Sigmoid colon (tissue), 7 donors: ENCODE results near the gene SNRPD1. TPM values are rescaled to one million over a fixed set of nuclear protein-coding genes. Genes with fewer than 3 reads are reported as not detected.
"Not testable (repeated sequence)": the region's sequence is repeated elsewhere in the genome, so short reads cannot be mapped to it uniquely, and the experiment has no call there.

Experiments
- DNase-seq: peaks from one replicate; pipeline ENCODE4 v3.0.0-alpha.2; 2019
- H3K27ac ChIP-seq, 4 donors: fragments of 200-600 bp; sonication (generic); one replicate each; pipeline ENCODE4 v1.5.1; 2016 to 2019; ENCODE audit warnings: mild to moderate bottlenecking in 1 of 4
- H3K27me3 ChIP-seq, 3 donors: fragments of 200-600 bp; sonication (generic); one replicate each; pipeline ENCODE4 v1.5.1; 2019; ENCODE audit warnings: mild to moderate bottlenecking in 1 of 3
- H3K36me3 ChIP-seq, 4 donors: fragments of 200-600 bp; sonication (generic); one replicate each; pipeline ENCODE4 v1.5.1; 2016 to 2019
- H3K4me1 ChIP-seq, 4 donors: fragments of 200-600 bp; sonication (generic); one replicate each; pipeline ENCODE4 v1.5.1; 2017 to 2019
- H3K4me3 ChIP-seq, 4 donors: fragments of 200-600 bp; sonication (generic); one replicate each; pipeline ENCODE4 v1.5.1; 2017 to 2019; ENCODE audit warnings: mild to moderate bottlenecking in 2 of 4, moderate library complexity in 1 of 4
- H3K9me3 ChIP-seq, 4 donors: fragments of 200-600 bp in 3 of 4; sonication (generic) in 3 of 4; one replicate each; pipeline versions ENCODE4 v1.5.1 to v1.6.1; 2013 to 2019
- CTCF ChIP-seq, 4 experiments: fragments of 450-650 bp in 3 of 4; fragments of 200-600 bp in 1 of 4; IDR thresholded peaks; one replicate each; pipeline ENCODE4 v1.5.1; 2016 to 2019; ENCODE audit warnings: antibody characterized with exemption in 4 of 4, mild to moderate bottlenecking in 3 of 4, moderate library complexity in 2 of 4
- EP300 ChIP-seq, 4 donors: sonication (generic); formaldehyde crosslinking; IDR thresholded peaks; one replicate each; pipeline ENCODE4 v1.6.1; 2017; ENCODE audit warnings: antibody characterized with exemption in 4 of 4
- POLR2A ChIP-seq, 2 donors: fragments of 450-650 bp; IDR thresholded peaks; one replicate each; pipeline ENCODE4 v1.6.1; 2016; ENCODE audit warnings: antibody characterized with exemption in 2 of 2, mild to moderate bottlenecking in 2 of 2, moderate library complexity in 2 of 2
- POLR2AphosphoS5 ChIP-seq, 4 donors: sonication (generic); formaldehyde crosslinking; IDR thresholded peaks; one replicate each; pipeline ENCODE4 v1.6.1; 2017; ENCODE audit warnings: antibody characterized with exemption in 4 of 4
- WGBS, 2 donors: extraction: QIAGEN DNeasy Blood & Tissue Kit; methylation state at CpG; one replicate each; pipeline ENCODE4 v1.1.7; 2013; 5-methylcytosine and 5-hydroxymethylcytosine counted together
- intact Hi-C: fragments of 100-400 bp; cut with DNase I; formaldehyde crosslinking; loops from one replicate; pipeline ENCODE4 v1.15.1; 2023
- polyA plus RNA-seq, 3 donors: library from polyadenylated mRNA; stranded (reverse); fragments of 200-250 nt; gene quantifications; one replicate each; pipeline ENCODE4 v1.2.3, GENCODE V29; 2013
- total RNA-seq, 4 donors: library from RNA; depleted of rRNA; stranded (reverse); fragments of >200 nt; gene quantifications; one replicate each; pipeline ENCODE4 v1.1.0, GENCODE V29; 2016
- donor health status: healthy with polysubstance abuse.
- donor health status: Bipolar disorder and iron deficiency.
- donor health status: healthy.

SNRPD1 gene
- total and polyA plus RNA-seq, 7 donors = 5.2 to 34.1 (median 10.3) TPM

GRCh38 chr18:21600526-21601410 lies 11.3 kb upstream of the SNRPD1 start, which contains the start of gene ESCO1:
TSS of gene ESCO1 (minus strand) at chr18:21600704. CDS start at chr18:21574843, 25,861 bp downstream.
- WGBS, 2 donors = 6 to 9% methylated on average over 74 of the region's 74 CpGs
- Histone ChIP-seq H3K4me3 (peak within 1 kb of the TSS; percentile 71 to 97 (median 78)), H3K27me3 (no peaks in the 10 kb centered on the region), H3K4me1 (peaks cover 0 to 23% (median 14%) of the 10 kb centered on the region in 4 donors), H3K9me3 (no peaks in the 10 kb centered on the region), H3K27ac (peak within 1 kb of the TSS; percentile 91 to 97 (median 94)), H3K36me3 (no peaks in the 10 kb centered on the region)
- DNase-seq = peak; percentile 99
- intact Hi-C loops = loop anchor here (1.0 to 10.0 kb wide), 5 partner anchors 12 to 486 kb away; partner anchors contain the start of genes ABHD3, MIB1, ROCK1 and SNRPD1
- TF ChIP-seq POLR2A (IDR thresholded peaks at IDR 0.05) (peak; percentile 78 to 83), EP300 (IDR thresholded peaks at IDR 0.05) (peak in 2 of 4 donors; percentile 54 to 65), POLR2AphosphoS5 (IDR thresholded peaks at IDR 0.05) (peak; percentile 93 to 98 (median 96)), CTCF (IDR thresholded peaks at IDR 0.05) (peak; percentile 96 to 98 (median 97))

- TF ChIP-seq CTCF (IDR thresholded peaks at IDR 0.05) = no peak
- no peak for TF ChIP-seq POLR2A (IDR thresholded peaks at IDR 0.05)
- no peak for TF ChIP-seq EP300 (IDR thresholded peaks at IDR 0.05)
- TF ChIP-seq POLR2AphosphoS5 (IDR thresholded peaks at IDR 0.05) = no peak
- Histone ChIP-seq H3K9me3 (no peaks in the 10 kb centered on the region), H3K4me1 (peaks cover 0 to 23% (median 14%) of the 10 kb centered on the region in 4 donors), H3K27ac (no peak overlapping the region), H3K36me3 (no peaks in the 10 kb centered on the region), H3K27me3 (no peaks in the 10 kb centered on the region), H3K4me3 (no peak overlapping the region)
- intact Hi-C loops = loop anchor here (10.0 kb wide), 1 partner anchor 487 kb away; the partner anchor contains the start of gene ROCK1
- no peak for DNase-seq
- 66 to 84% methylated on average over 5 of the region's 5 CpGs for WGBS, 2 donors
Observed at GRCh38 chr18:21602299-21602587, 9.9 kb upstream of the SNRPD1 start.

GRCh38 chr18:21604671-21605070 lies 7.4 kb upstream of the SNRPD1 start:
- intact Hi-C loops = loop anchor here (10.0 kb wide), 1 partner anchor 490 kb away; the partner anchor contains the start of gene ROCK1

GRCh38 chr18:21605213-21605612 lies 6.9 kb upstream of the SNRPD1 start:
- DNase-seq = no peak
- Histone ChIP-seq H3K27me3 (no peaks in the 10 kb centered on the region), H3K4me1 (no peaks in the 10 kb centered on the region), H3K36me3 (no peaks in the 10 kb centered on the region), H3K9me3 (no peaks in the 10 kb centered on the region), H3K4me3 (no peak overlapping the region), H3K27ac (no peak overlapping the region)
- intact Hi-C loops = loop anchor here (10.0 kb wide), 1 partner anchor 490 kb away; the partner anchor contains the start of gene ROCK1
- TF ChIP-seq POLR2A (IDR thresholded peaks at IDR 0.05) (no peak), CTCF (IDR thresholded peaks at IDR 0.05) (no peak), EP300 (IDR thresholded peaks at IDR 0.05) (no peak), POLR2AphosphoS5 (IDR thresholded peaks at IDR 0.05) (no peak)

More at GRCh38 chr18:21604671-21605070, 7.4 kb upstream of the SNRPD1 start:
- TF ChIP-seq EP300 (IDR thresholded peaks at IDR 0.05) (no peak), POLR2AphosphoS5 (IDR thresholded peaks at IDR 0.05) (no peak), CTCF (IDR thresholded peaks at IDR 0.05) (no peak), POLR2A (IDR thresholded peaks at IDR 0.05) (no peak)
- Histone ChIP-seq H3K9me3 (no peaks in the 10 kb centered on the region), H3K36me3 (no peaks in the 10 kb centered on the region), H3K27me3 (no peaks in the 10 kb centered on the region), H3K27ac (no peak overlapping the region), H3K4me1 (no peaks in the 10 kb centered on the region), H3K4me3 (no peak overlapping the region)
- WGBS, 2 donors = 26 to 56% methylated on average over 2 of the region's 2 CpGs
- DNase-seq = no peak

GRCh38 chr18:21611401-21612124 lies 551 bp upstream of the SNRPD1 start:
- intact Hi-C loops = loop anchor here (1.0 to 5.0 kb wide), 3 partner anchors 11 to 236 kb away; partner anchors contain the start of genes ESCO1 and MIB1
- Histone ChIP-seq H3K4me3 (peak overlapping the region; percentile 41 to 69 (median 63)), H3K27ac (peak overlapping the region; percentile 76 to 83 (median 78)), H3K4me1 (peaks cover 0 to 22% (median 15%) of the 10 kb centered on the region in 4 donors)
- not testable (repeated sequence) for H3K27me3 ChIP-seq, DNase-seq, H3K36me3 ChIP-seq, H3K9me3 ChIP-seq
- 57 to 64% methylated on average over 30 of the region's 30 CpGs for WGBS, 2 donors

- H3K27ac ChIP-seq, H3K4me1 ChIP-seq, DNase-seq, H3K9me3 ChIP-seq, H3K27me3 ChIP-seq, H3K4me3 ChIP-seq, intact Hi-C loops: not testable (repeated sequence)
- WGBS, 2 donors = 91 to 93% methylated on average over 9 of the region's 9 CpGs
- H3K36me3 ChIP-seq = peaks cover 0 to 49% (median 13%) of the 10 kb centered on the region in 4 donors
Observed at GRCh38 chr18:21621640-21622039, 9.5 kb downstream of the SNRPD1 start.
